Left ventricle myocardium inferior (tissue), 1 donor: Measurements from ENCODE around the gene RASA3. TPM values are rescaled to one million over a fixed set of nuclear protein-coding genes. Genes with fewer than 3 reads are reported as not detected.

Source experiments
- DNase-seq: peaks from one replicate; pipeline ENCODE4 v3.0.0-alpha.2; 2020
- H3K27ac ChIP-seq: fragments of 200-600 bp; replicated peaks from 2 replicates; pipeline ENCODE4 v1.8.0; 2021
- H3K27me3 ChIP-seq: fragments of 200-600 bp; 2 replicates; pipeline ENCODE4 v1.8.0; 2021; ENCODE audit warnings: low read depth
- H3K36me3 ChIP-seq: fragments of 200-600 bp; 2 replicates; pipeline ENCODE4 v1.8.0; 2021
- H3K4me1 ChIP-seq: fragments of 200-600 bp; 2 replicates; pipeline ENCODE4 v1.8.0; 2021
- H3K4me3 ChIP-seq: fragments of 200-600 bp; 2 replicates; pipeline ENCODE4 v1.8.0; 2021; ENCODE audit warnings: mild to moderate bottlenecking, moderate library complexity
- H3K9me3 ChIP-seq: fragments of 200-600 bp; replicated peaks from 2 replicates; pipeline ENCODE4 v1.8.0; 2021
- intact Hi-C: fragments of 100-400 bp; cut with micrococcal nuclease; formaldehyde crosslinking; loops from one replicate; pipeline ENCODE4 v1.11.0; 2022
- total RNA-seq: library from RNA; stranded (reverse); fragmentation: NEBNext Ultra II Directional; extraction: Animal tissue kit (Norgen Biotek cat#: 25700); gene quantifications from one replicate; pipeline ENCODE4 v1.2.1, GENCODE V29; 2021
- TF ChIP-seq, protein P1 (sequence below): fragments of 200-600 bp; IDR thresholded peaks from 2 replicates; pipeline ENCODE4 v1.8.0; 2021; ENCODE audit warnings: antibody characterized with exemption, mild to moderate bottlenecking, borderline replicate concordance
- donor health status: DM: no; HTN: yes; CAD: no; lungs with severe emphysema.

Gene RASA3
- total RNA-seq, 1 donor from 2014 or later = 9.5 TPM

DNA sequence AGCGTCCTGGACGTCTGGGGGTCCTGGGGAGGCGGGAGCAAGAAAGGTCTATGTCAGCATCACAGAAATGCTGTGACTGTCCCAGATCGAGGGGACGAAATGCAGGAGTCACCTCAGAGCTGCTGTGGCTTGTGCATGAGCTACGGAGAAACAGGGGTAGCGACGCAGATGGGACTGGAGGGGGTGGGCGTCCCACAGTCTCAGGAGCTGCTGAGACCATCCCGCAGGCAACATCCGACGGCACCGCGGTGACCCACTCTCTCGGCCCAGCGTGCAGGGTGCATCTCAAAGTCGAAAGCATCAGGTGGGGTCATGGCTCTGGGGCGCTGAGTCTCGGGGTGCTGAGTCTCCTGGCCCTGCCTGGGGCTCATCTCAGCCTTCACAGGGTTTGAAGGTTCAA is 121.2 kb downstream of the RASA3 start:
- no peak overlapping the region for H3K27ac ChIP-seq
- H3K4me3 ChIP-seq = no peak overlapping the region
- peaks cover 49% of the 10 kb centered on the region for H3K36me3 ChIP-seq
- DNase-seq = no peak
- intact Hi-C loops = no loop called here
- no peaks in the 10 kb centered on the region for H3K27me3 ChIP-seq
- no peaks in the 10 kb centered on the region for H3K9me3 ChIP-seq
- TF ChIP-seq, protein P1, sequence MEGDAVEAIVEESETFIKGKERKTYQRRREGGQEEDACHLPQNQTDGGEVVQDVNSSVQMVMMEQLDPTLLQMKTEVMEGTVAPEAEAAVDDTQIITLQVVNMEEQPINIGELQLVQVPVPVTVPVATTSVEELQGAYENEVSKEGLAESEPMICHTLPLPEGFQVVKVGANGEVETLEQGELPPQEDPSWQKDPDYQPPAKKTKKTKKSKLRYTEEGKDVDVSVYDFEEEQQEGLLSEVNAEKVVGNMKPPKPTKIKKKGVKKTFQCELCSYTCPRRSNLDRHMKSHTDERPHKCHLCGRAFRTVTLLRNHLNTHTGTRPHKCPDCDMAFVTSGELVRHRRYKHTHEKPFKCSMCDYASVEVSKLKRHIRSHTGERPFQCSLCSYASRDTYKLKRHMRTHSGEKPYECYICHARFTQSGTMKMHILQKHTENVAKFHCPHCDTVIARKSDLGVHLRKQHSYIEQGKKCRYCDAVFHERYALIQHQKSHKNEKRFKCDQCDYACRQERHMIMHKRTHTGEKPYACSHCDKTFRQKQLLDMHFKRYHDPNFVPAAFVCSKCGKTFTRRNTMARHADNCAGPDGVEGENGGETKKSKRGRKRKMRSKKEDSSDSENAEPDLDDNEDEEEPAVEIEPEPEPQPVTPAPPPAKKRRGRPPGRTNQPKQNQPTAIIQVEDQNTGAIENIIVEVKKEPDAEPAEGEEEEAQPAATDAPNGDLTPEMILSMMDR = no peak
- H3K4me1 ChIP-seq = no peaks in the 10 kb centered on the region

DNA sequence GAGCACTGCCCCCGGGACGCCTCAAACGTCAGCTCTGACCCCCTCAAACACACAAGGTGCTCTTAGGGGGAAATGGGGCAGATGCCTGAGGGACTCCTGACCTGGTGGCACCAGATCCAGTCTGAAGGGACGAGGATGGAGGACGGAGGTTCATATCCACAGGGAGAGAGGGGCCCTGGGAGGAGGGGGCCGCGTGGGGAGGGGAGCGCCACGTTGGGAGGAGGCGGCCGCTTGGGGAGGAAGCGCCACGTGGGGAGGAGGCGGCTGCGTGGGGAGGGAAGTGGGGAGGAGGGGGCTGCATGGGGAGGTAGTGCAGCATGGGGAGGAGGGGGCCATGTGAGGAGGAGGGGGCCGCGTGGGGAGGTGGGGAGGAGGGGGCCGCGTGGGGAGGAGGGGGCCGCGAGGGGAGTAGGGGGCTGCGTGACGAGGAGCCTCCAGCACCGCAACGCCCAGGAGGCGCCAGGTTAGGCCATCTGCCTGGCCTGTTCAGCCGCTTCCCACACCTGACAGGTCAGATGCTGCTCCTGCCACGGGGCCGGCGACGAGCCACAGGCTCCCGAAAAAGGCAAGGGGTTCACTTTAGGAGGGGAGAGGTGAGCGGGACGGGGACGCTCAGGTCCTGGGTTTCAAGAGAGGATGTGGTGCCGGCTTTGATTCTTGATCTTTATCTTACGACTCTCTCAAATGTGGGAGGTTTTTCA is 121.9 kb downstream of the RASA3 start:
- TF ChIP-seq, protein P1 = no peak
- H3K27ac ChIP-seq = no peak overlapping the region
- H3K27me3 ChIP-seq = no peaks in the 10 kb centered on the region
- H3K36me3 ChIP-seq = peaks cover 49% of the 10 kb centered on the region
- DNase-seq = no peak
- intact Hi-C loops = no loop called here
- H3K4me3 ChIP-seq = no peak overlapping the region
- H3K9me3 ChIP-seq = no peaks in the 10 kb centered on the region
- no peaks in the 10 kb centered on the region for H3K4me1 ChIP-seq

DNA sequence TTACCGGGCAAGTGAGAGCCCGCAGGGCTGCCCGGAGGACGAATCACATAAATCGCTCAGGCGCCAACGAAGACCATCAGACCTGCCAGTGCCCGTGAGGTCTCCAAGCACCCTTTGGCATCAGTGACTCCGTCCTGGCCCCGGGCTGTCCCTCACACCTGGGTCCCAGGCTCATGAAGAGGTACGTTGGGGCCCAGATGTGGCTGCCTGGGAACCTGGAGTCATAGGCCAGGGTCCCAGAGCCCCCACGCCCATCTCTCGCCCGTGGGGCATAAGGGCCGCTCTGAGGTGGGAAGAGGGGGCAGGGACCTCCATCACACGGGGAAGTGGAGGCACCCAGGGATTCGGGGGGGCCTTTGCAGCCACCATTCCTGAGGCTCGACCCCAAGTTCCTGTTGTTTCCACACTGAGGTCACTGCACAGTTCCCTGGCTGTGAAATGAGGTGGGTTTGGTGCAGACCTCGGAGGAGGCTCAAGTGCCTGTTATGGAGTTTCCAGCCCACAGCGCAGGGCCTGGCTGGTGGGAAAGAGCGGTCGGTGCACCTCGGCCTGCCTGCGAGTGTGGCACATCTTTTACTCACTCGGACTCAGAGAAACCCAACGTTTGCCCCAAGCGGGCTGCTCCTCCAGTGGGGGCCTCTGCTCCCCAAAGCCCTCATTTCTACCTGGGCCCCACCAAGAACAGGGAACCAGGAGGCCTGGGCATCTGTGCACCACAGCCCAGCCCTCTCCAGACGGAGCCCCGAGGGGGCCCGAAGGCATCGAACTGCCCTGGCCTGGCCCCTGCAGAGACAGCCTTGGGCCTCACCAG is 122.6 kb downstream of the RASA3 start:
- no peaks in the 10 kb centered on the region for H3K4me1 ChIP-seq
- no peak overlapping the region for H3K4me3 ChIP-seq
- TF ChIP-seq, protein P1 = no peak
- no peaks in the 10 kb centered on the region for H3K9me3 ChIP-seq
- no peak overlapping the region for H3K27ac ChIP-seq
- no peaks in the 10 kb centered on the region for H3K27me3 ChIP-seq
- peaks cover 42% of the 10 kb centered on the region for H3K36me3 ChIP-seq
- intact Hi-C loops = no loop called here
- DNase-seq = peak; percentile 8

DNA sequence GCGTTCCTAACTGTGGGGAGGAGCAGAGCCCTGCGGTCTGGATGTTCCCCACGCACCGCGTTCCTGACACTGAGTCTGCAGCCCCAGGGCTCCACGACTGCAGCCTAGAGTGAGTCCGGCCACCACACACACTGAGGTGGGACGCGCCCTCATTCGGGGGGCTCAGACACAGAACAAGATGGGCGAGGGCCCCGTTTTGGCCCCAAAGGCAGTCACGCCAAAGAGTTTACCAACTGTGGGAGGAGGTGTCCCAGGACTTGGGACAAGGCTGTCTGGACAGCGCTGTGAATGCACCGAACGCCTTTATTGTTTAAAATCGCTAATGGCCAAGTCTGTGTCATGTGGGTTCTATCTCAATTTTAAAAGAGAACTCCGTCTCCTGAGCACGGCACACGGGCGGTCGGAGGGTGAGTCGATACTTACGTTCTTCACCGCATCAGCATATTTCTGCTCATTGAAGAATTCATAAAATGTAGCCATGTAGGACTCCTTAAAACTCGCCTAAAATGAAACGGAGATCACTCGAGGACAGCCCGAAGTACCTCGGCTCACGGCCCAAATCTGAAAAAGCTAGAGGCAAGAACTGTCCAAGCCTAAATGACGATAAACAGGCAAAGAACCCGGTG is 123.3 kb downstream of the RASA3 start:
- DNase-seq = peak; percentile 9
- H3K36me3 ChIP-seq = peaks cover 35% of the 10 kb centered on the region

DNA sequence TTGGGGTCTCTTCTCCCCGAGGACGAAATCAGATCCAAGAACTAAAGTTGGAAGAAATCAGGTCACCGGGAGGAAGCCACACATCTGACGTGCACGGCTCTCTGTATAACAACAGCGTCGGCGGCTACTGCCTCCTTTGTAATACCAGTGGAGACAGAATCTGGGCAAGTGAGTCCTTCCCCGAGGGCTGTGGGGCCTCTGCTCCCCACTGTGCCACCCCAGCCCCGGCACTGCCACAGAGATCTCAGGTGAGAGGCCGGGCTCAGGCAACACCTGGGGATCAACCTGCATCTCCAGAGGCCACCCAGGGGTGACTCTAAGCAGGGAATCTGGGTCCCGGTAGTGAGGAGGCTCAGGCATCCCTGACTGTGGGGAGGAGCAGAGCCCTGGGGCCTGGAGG is 124.9 kb downstream of the RASA3 start:
- TF ChIP-seq, protein P1 = no peak
- Histone ChIP-seq H3K9me3 (no peaks in the 10 kb centered on the region), H3K27me3 (no peaks in the 10 kb centered on the region), H3K27ac (no peak overlapping the region), H3K4me3 (no peak overlapping the region), H3K36me3 (peaks cover 30% of the 10 kb centered on the region), H3K4me1 (no peaks in the 10 kb centered on the region)
- DNase-seq = peak; percentile 4
- intact Hi-C loops = no loop called here

More for the DNA sequence above, 123.3 kb downstream of the RASA3 start:
- Histone ChIP-seq H3K4me3 (no peak overlapping the region), H3K27ac (no peak overlapping the region), H3K9me3 (no peaks in the 10 kb centered on the region), H3K4me1 (no peaks in the 10 kb centered on the region), H3K27me3 (no peaks in the 10 kb centered on the region)
- TF ChIP-seq, protein P1 = no peak
- intact Hi-C loops = no loop called here
